GM12872 (cell line): ENCODE results near the gene CBY1.

Experiments used
- CTCF ChIP-seq: IDR thresholded peaks from 3 replicates; pipeline ENCODE4 v1.5.1; 2011; ENCODE audit warnings: low read depth, mild to moderate bottlenecking, low read length, moderate library complexity; ENCODE audit not compliant: insufficient read depth

CBY1 gene

GRCh38 chr22:38720350-38720749, 63.9 kb downstream of the CBY1 start:
- no peak for TF ChIP-seq CTCF

- no peak for TF ChIP-seq CTCF
Observed at GRCh38 chr22:38721551-38721950, 65.1 kb downstream of the CBY1 start.
